ENCODE data around the gene DGKD.

DGKD gene

GRCh38 chr2:233411162-233411561 lies 56.9 kb downstream of the DGKD start:
- peaks cover 0 to 75% (median 52%) of the 10 kb centered on the region in 4 donors for H3K4me1 ChIP-seq
- DNase-seq, result no peak
- no peaks in the 10 kb centered on the region for H3K9me3 ChIP-seq
- no peaks in the 10 kb centered on the region for H3K27me3 ChIP-seq
- H3K4me3 ChIP-seq, result no peak overlapping the region
- no peak for TF ChIP-seq CTCF (IDR thresholded peaks at IDR 0.05)
- H3K27ac ChIP-seq, result peak overlapping the region in 1 of 2 donors; percentile 75
- no peaks in the 10 kb centered on the region for H3K36me3 ChIP-seq
- intact Hi-C loops (cut with DNase I; ENCODE audit: low total_unique reads), result no loop called here

- Histone ChIP-seq H3K9me3 (no peaks in the 10 kb centered on the region), H3K27ac (peak overlapping the region; percentile 77 to 83)
These were observed 58.1 kb downstream of the DGKD start for GRCh38 chr2:233412405-233412804.

GRCh38 chr2:233413046-233413445 lies 58.8 kb downstream of the DGKD start:
- intact Hi-C loops (cut with DNase I; ENCODE audit: low total_unique reads), result no loop called here
- Histone ChIP-seq H3K27me3 (no peaks in the 10 kb centered on the region), H3K36me3 (no peaks in the 10 kb centered on the region), H3K9me3 (no peaks in the 10 kb centered on the region), H3K27ac (peak overlapping the region; percentile 77 to 83), H3K4me1 (peaks cover 0 to 75% (median 50%) of the 10 kb centered on the region in 4 donors), H3K4me3 (no peak overlapping the region)
- peak in 1 of 2 donors; percentile 53 for DNase-seq
- TF ChIP-seq CTCF (IDR thresholded peaks at IDR 0.05), result no peak

More at GRCh38 chr2:233412405-233412804, 58.1 kb downstream of the DGKD start:
- no peak for DNase-seq
- no peak overlapping the region for H3K4me3 ChIP-seq
- H3K4me1 ChIP-seq, result peaks cover 0 to 80% (median 54%) of the 10 kb centered on the region in 4 donors
- no peaks in the 10 kb centered on the region for H3K36me3 ChIP-seq
- no peak for TF ChIP-seq CTCF (IDR thresholded peaks at IDR 0.05)
- intact Hi-C loops (cut with DNase I; ENCODE audit: low total_unique reads), result no loop called here
- no peaks in the 10 kb centered on the region for H3K27me3 ChIP-seq

GRCh38 chr2:233413559-233414272 lies 59.4 kb downstream of the DGKD start:
- peaks cover 0 to 75% (median 49%) of the 10 kb centered on the region in 4 donors for H3K4me1 ChIP-seq
- DNase-seq, result peak; percentile 46 to 90
- H3K27ac ChIP-seq, result peak overlapping the region; percentile 77 to 83
- H3K27me3 ChIP-seq, result no peaks in the 10 kb centered on the region
- H3K36me3 ChIP-seq, result no peaks in the 10 kb centered on the region
- H3K9me3 ChIP-seq, result no peaks in the 10 kb centered on the region
- intact Hi-C loops (cut with DNase I; ENCODE audit: low total_unique reads), result no loop called here
- H3K4me3 ChIP-seq, result no peak overlapping the region
- TF ChIP-seq CTCF (IDR thresholded peaks at IDR 0.05), result no peak

- intact Hi-C loops (cut with DNase I; ENCODE audit: low total_unique reads), result no loop called here
- peaks cover 0 to 73% (median 46%) of the 10 kb centered on the region in 4 donors for H3K4me1 ChIP-seq
- H3K36me3 ChIP-seq, result no peaks in the 10 kb centered on the region
- TF ChIP-seq CTCF (IDR thresholded peaks at IDR 0.05), result no peak
- no peaks in the 10 kb centered on the region for H3K27me3 ChIP-seq
- H3K27ac ChIP-seq, result peak overlapping the region; percentile 77 to 83
- H3K4me3 ChIP-seq, result no peak overlapping the region
- DNase-seq, result peak in 1 of 2 donors; percentile 50
- no peaks in the 10 kb centered on the region for H3K9me3 ChIP-seq
These were observed 60.0 kb downstream of the DGKD start for GRCh38 chr2:233414273-233414654.
